ENCODE data around the gene IGDCC3.

IGDCC3 gene

DNA sequence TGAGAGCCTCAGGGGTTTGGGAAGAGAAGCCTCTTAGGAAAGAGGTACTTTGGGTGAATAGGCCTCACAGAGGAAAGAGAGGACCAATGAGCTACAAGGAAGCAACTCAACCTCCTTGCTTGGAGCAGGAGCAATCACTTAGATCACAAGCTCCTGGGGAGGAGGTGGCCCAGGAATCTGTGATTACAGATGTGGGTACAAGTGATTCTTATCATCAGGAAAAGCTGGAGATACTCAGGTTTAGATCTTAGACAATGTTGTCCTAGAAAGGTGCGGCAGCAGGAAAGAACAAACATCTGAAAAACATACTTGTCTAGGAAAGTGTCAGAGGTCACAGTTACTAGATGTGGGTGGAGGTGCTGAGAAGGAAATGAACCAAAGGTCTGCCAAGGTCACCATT is 99.3 kb downstream of the IGDCC3 start:
- DNase-seq (ENCODE audit: low read depth) = no peak
- H3K4me3 ChIP-seq (ENCODE audit: low read depth, low read length) = no peak overlapping the region
- no peak for TF ChIP-seq POLR2A (IDR thresholded peaks at IDR 0.05; ENCODE audit: extremely low read depth, insufficient read length)
- TF ChIP-seq, protein P1, sequence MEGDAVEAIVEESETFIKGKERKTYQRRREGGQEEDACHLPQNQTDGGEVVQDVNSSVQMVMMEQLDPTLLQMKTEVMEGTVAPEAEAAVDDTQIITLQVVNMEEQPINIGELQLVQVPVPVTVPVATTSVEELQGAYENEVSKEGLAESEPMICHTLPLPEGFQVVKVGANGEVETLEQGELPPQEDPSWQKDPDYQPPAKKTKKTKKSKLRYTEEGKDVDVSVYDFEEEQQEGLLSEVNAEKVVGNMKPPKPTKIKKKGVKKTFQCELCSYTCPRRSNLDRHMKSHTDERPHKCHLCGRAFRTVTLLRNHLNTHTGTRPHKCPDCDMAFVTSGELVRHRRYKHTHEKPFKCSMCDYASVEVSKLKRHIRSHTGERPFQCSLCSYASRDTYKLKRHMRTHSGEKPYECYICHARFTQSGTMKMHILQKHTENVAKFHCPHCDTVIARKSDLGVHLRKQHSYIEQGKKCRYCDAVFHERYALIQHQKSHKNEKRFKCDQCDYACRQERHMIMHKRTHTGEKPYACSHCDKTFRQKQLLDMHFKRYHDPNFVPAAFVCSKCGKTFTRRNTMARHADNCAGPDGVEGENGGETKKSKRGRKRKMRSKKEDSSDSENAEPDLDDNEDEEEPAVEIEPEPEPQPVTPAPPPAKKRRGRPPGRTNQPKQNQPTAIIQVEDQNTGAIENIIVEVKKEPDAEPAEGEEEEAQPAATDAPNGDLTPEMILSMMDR (IDR thresholded peaks at IDR 0.05; ENCODE audit: low read depth, low read length) = no peak
- TF ChIP-seq MYC (IDR thresholded peaks at IDR 0.05; ENCODE audit: low read depth, low read length) = no peak
- TF ChIP-seq, protein P2, sequence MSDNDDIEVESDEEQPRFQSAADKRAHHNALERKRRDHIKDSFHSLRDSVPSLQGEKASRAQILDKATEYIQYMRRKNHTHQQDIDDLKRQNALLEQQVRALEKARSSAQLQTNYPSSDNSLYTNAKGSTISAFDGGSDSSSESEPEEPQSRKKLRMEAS (IDR thresholded peaks at IDR 0.05; ENCODE audit: low read depth, low read length) = no peak

All from NB4 (cell line).